HG02642 (cell line): ENCODE measurements around the gene ADAMTSL3.
"Not testable (repeated sequence)": the region's sequence is repeated elsewhere in the genome, so short reads cannot be mapped to it uniquely, and the experiment has no call there.

Source experiments
- ATAC-seq: cut with Tn5 transposase; IDR thresholded peaks from one replicate; pipeline ENCODE4 v1.9.1; 2021; ENCODE audit warnings: mild to moderate bottlenecking; ENCODE audit not compliant: unreplicated experiment, poor library complexity

Gene ADAMTSL3

GRCh38 chr15:83954506-83954905 lies 300.6 kb downstream of the ADAMTSL3 start:
- no peak for ATAC-seq

GRCh38 chr15:83955806-83956265 lies 301.9 kb downstream of the ADAMTSL3 start:
- peak; percentile 98 for ATAC-seq

- no peak for ATAC-seq
These were observed 303.0 kb downstream of the ADAMTSL3 start for GRCh38 chr15:83956887-83957286.

GRCh38 chr15:83959477-83959876 lies 305.6 kb downstream of the ADAMTSL3 start:
- ATAC-seq: no peak

- no peak for ATAC-seq
These were observed 306.4 kb downstream of the ADAMTSL3 start for GRCh38 chr15:83960192-83960829.

- no peak for ATAC-seq
These were observed 307.4 kb downstream of the ADAMTSL3 start for GRCh38 chr15:83961311-83961710.

GRCh38 chr15:83964967-83965366 lies 311.0 kb downstream of the ADAMTSL3 start:
- ATAC-seq: not testable (repeated sequence)

GRCh38 chr15:83970295-83970890 lies 316.5 kb downstream of the ADAMTSL3 start:
- ATAC-seq: no peak

GRCh38 chr15:83971992-83972391 lies 318.1 kb downstream of the ADAMTSL3 start:
- no peak for ATAC-seq

GRCh38 chr15:83973816-83974215 lies 319.9 kb downstream of the ADAMTSL3 start:
- ATAC-seq: no peak

GRCh38 chr15:83977992-83978391 lies 324.1 kb downstream of the ADAMTSL3 start:
- no peak for ATAC-seq

- ATAC-seq: no peak
These were observed 324.7 kb downstream of the ADAMTSL3 start for GRCh38 chr15:83978588-83978987.

GRCh38 chr15:83980637-83981036 lies 326.7 kb downstream of the ADAMTSL3 start:
- no peak for ATAC-seq

- no peak for ATAC-seq
These were observed 328.8 kb downstream of the ADAMTSL3 start for GRCh38 chr15:83982748-83983147.

- peak; percentile 70 for ATAC-seq
These were observed 329.9 kb downstream of the ADAMTSL3 start for GRCh38 chr15:83983634-83984458.

GRCh38 chr15:83984601-83985000 lies 330.7 kb downstream of the ADAMTSL3 start:
- ATAC-seq: no peak

- no peak for ATAC-seq
These were observed 337.2 kb downstream of the ADAMTSL3 start for GRCh38 chr15:83991163-83991562.

GRCh38 chr15:83992324-83993031 lies 338.6 kb downstream of the ADAMTSL3 start:
- peak; percentile 81 for ATAC-seq

- ATAC-seq: no peak
These were observed 339.7 kb downstream of the ADAMTSL3 start for GRCh38 chr15:83993591-83993990.

- no peak for ATAC-seq
These were observed 344.6 kb downstream of the ADAMTSL3 start for GRCh38 chr15:83998486-83998885.
